Astrocyte (in vitro differentiated cells and primary cell): ENCODE results near the gene TPGS2. TPM values are rescaled to one million over a fixed set of nuclear protein-coding genes. Genes with fewer than 3 reads are reported as not detected.

Experiments used
- DNase-seq: peaks from one replicate; pipeline ENCODE4 v3.0.0-alpha.2; 2010; ENCODE audit warnings: low read depth
- FAIRE-seq: peaks from 2 replicates; lab custom pipeline; 2011; peaks lifted over from hg19 to GRCh38; lab: Jason Lieb, UNC
- H2AFZ ChIP-seq: 2 replicates; pipeline ENCODE4 v1.6.0; 2012; ENCODE audit warnings: low read depth, low read length, inconsistent platforms
- H3K27ac ChIP-seq: 2 replicates; pipeline ENCODE4 v1.5.1; 2011; ENCODE audit warnings: low read depth, low read length, inconsistent platforms
- H3K27me3 ChIP-seq: 2 replicates; pipeline ENCODE4 v1.6.0; 2011; ENCODE audit warnings: low read length, inconsistent platforms; ENCODE audit not compliant: insufficient read depth
- H3K36me3 ChIP-seq: 2 replicates; pipeline ENCODE4 v1.5.1; 2011; ENCODE audit warnings: low read length, inconsistent platforms; ENCODE audit not compliant: insufficient read depth
- H3K4me1 ChIP-seq: 2 replicates; pipeline ENCODE4 v1.5.1; 2011; ENCODE audit warnings: low read length, inconsistent platforms; ENCODE audit not compliant: insufficient read depth
- H3K4me2 ChIP-seq: 2 replicates; pipeline ENCODE4 v1.6.0; 2012; ENCODE audit warnings: low read length, inconsistent platforms
- H3K4me3 ChIP-seq: 2 replicates; pipeline ENCODE4 v1.5.1; 2011; ENCODE audit warnings: low read depth, mild to moderate bottlenecking, low read length, inconsistent platforms; ENCODE audit not compliant: insufficient read depth
- H3K79me2 ChIP-seq: 2 replicates; pipeline ENCODE4 v1.6.0; 2012; ENCODE audit warnings: mild to moderate bottlenecking, low read length, inconsistent platforms; ENCODE audit not compliant: insufficient read depth
- H3K9ac ChIP-seq: 2 replicates; pipeline ENCODE4 v1.6.0; 2012; ENCODE audit warnings: mild to moderate bottlenecking, low read length, inconsistent platforms
- H3K9me3 ChIP-seq: 2 replicates; pipeline ENCODE4 v1.5.1; 2012; ENCODE audit warnings: low read depth, mild to moderate bottlenecking, low read length, inconsistent platforms; ENCODE audit not compliant: insufficient read depth
- H4K20me1 ChIP-seq: 2 replicates; pipeline ENCODE4 v1.6.0; 2012; ENCODE audit warnings: low read length, inconsistent platforms; ENCODE audit not compliant: insufficient read depth
- H3K27ac Mint-ChIP-seq: one replicate; pipeline ENCODE4 v1.8.0; 2021; ENCODE audit warnings: mild to moderate bottlenecking, mixed read lengths; ENCODE audit not compliant: unreplicated experiment
- H3K27me3 Mint-ChIP-seq: one replicate; pipeline ENCODE4 v1.8.0; 2021; ENCODE audit warnings: low read depth, mixed read lengths; ENCODE audit not compliant: unreplicated experiment
- H3K36me3 Mint-ChIP-seq: one replicate; pipeline ENCODE4 v1.8.0; 2021; ENCODE audit warnings: low read depth, mixed read lengths; ENCODE audit not compliant: unreplicated experiment
- H3K4me1 Mint-ChIP-seq: one replicate; pipeline ENCODE4 v1.8.0; 2021; ENCODE audit warnings: low read depth, mixed read lengths; ENCODE audit not compliant: unreplicated experiment
- H3K4me3 Mint-ChIP-seq: one replicate; pipeline ENCODE4 v1.8.0; 2021; ENCODE audit warnings: mild to moderate bottlenecking, moderate library complexity, mixed read lengths; ENCODE audit not compliant: unreplicated experiment
- H3K9me3 Mint-ChIP-seq: one replicate; pipeline ENCODE4 v1.8.0; 2021; ENCODE audit warnings: mild to moderate bottlenecking, mixed read lengths; ENCODE audit not compliant: unreplicated experiment
- EZH2 ChIP-seq: IDR thresholded peaks from 2 replicates; pipeline ENCODE4 v1.6.1; 2012; ENCODE audit warnings: mild to moderate bottlenecking, low read length, inconsistent platforms; ENCODE audit not compliant: insufficient read depth
- total RNA-seq: library from RNA; stranded (reverse); gene quantifications from 2 replicates; pipeline ENCODE4 v1.2.1, GENCODE V29; 2021
- TF ChIP-seq, protein P1 (sequence below): IDR thresholded peaks from 2 replicates; pipeline ENCODE4 v1.5.1; 2011; ENCODE audit warnings: low read depth, mild to moderate bottlenecking, inconsistent platforms, low read length, moderate library complexity; ENCODE audit not compliant: insufficient read depth

TPGS2 gene
- total RNA-seq, 1 donor from 2014 or later = 138 TPM

GRCh38 chr18:36758623-36759022, 70.2 kb downstream of the TPGS2 start:
- H3K27me3 ChIP-seq = no peaks in the 10 kb centered on the region
- no peaks in the 10 kb centered on the region for H3K9me3 ChIP-seq
- FAIRE-seq (no peak), DNase-seq (no peak)
- no peak overlapping the region for H2AFZ ChIP-seq
- Mint-ChIP-seq H3K4me3 (no peak overlapping the region), H3K9me3 (no peaks in the 10 kb centered on the region), H3K36me3 (peaks cover 4% of the 10 kb centered on the region), H3K27me3 (peaks cover 5% of the 10 kb centered on the region), H3K4me1 (peaks cover 6% of the 10 kb centered on the region), H3K27ac (no peak overlapping the region)
- no peaks in the 10 kb centered on the region for H3K79me2 ChIP-seq
- no peak overlapping the region for H3K27ac ChIP-seq
- no peak overlapping the region for H3K4me3 ChIP-seq
- H3K4me2 ChIP-seq = no peak overlapping the region
- no peak overlapping the region for H3K9ac ChIP-seq
- TF ChIP-seq, protein P1, sequence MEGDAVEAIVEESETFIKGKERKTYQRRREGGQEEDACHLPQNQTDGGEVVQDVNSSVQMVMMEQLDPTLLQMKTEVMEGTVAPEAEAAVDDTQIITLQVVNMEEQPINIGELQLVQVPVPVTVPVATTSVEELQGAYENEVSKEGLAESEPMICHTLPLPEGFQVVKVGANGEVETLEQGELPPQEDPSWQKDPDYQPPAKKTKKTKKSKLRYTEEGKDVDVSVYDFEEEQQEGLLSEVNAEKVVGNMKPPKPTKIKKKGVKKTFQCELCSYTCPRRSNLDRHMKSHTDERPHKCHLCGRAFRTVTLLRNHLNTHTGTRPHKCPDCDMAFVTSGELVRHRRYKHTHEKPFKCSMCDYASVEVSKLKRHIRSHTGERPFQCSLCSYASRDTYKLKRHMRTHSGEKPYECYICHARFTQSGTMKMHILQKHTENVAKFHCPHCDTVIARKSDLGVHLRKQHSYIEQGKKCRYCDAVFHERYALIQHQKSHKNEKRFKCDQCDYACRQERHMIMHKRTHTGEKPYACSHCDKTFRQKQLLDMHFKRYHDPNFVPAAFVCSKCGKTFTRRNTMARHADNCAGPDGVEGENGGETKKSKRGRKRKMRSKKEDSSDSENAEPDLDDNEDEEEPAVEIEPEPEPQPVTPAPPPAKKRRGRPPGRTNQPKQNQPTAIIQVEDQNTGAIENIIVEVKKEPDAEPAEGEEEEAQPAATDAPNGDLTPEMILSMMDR = no peak
- no peak for TF ChIP-seq EZH2
- no peaks in the 10 kb centered on the region for H3K36me3 ChIP-seq
- no peaks in the 10 kb centered on the region for H4K20me1 ChIP-seq
- H3K4me1 ChIP-seq = peaks cover 13% of the 10 kb centered on the region

DNA sequence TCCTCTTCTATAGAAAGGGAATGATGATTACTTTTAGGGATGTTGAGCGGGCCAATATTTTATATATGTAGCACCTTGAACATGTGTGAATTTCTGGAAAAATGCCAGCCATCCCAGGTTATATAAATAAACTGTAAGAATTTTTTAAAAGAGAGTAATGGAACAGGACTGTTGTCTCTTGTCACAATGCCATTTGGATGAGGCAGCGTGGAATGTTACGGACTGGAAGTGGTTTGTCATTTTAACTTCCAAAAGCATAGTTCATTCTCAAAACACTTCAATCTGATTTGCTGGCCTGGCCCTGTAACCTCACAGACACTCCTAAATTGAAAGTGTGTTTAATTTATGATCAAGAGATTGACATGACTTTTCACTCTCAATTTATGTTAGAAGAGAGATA, 70.8 kb downstream of the TPGS2 start:
- Histone ChIP-seq H3K79me2 (no peaks in the 10 kb centered on the region), H3K27ac (no peak overlapping the region), H3K4me3 (no peak overlapping the region), H3K9me3 (no peaks in the 10 kb centered on the region), H3K4me1 (peaks cover 13% of the 10 kb centered on the region), H3K4me2 (no peak overlapping the region), H3K36me3 (no peaks in the 10 kb centered on the region), H2AFZ (no peak overlapping the region), H4K20me1 (no peaks in the 10 kb centered on the region), H3K9ac (no peak overlapping the region), H3K27me3 (no peaks in the 10 kb centered on the region)
- Mint-ChIP-seq H3K36me3 (peaks cover 4% of the 10 kb centered on the region), H3K27me3 (peaks cover 5% of the 10 kb centered on the region), H3K4me1 (peaks cover 6% of the 10 kb centered on the region), H3K27ac (no peak overlapping the region), H3K9me3 (no peaks in the 10 kb centered on the region), H3K4me3 (no peak overlapping the region)
- no peak for TF ChIP-seq EZH2
- peak; percentile 35 for DNase-seq
- no peak for FAIRE-seq

- Mint-ChIP-seq H3K4me3 (no peak overlapping the region), H3K36me3 (peaks cover 4% of the 10 kb centered on the region), H3K4me1 (peaks cover 7% of the 10 kb centered on the region), H3K9me3 (no peaks in the 10 kb centered on the region), H3K27me3 (peaks cover 5% of the 10 kb centered on the region), H3K27ac (no peak overlapping the region)
- no peaks in the 10 kb centered on the region for H3K27me3 ChIP-seq
- no peak overlapping the region for H3K9ac ChIP-seq
- H3K4me1 ChIP-seq = peaks cover 11% of the 10 kb centered on the region
- peak; percentile 56 for FAIRE-seq
- H2AFZ ChIP-seq = no peak overlapping the region
- no peaks in the 10 kb centered on the region for H3K36me3 ChIP-seq
- TF ChIP-seq, protein P1 = peak; percentile 72
- TF ChIP-seq EZH2 = no peak
- no peak overlapping the region for H3K4me2 ChIP-seq
- H3K27ac ChIP-seq = no peak overlapping the region
- no peaks in the 10 kb centered on the region for H3K9me3 ChIP-seq
- no peaks in the 10 kb centered on the region for H4K20me1 ChIP-seq
- H3K4me3 ChIP-seq = no peak overlapping the region
- no peaks in the 10 kb centered on the region for H3K79me2 ChIP-seq
- DNase-seq = peak; percentile 46
Measured at GRCh38 chr18:36757081-36757480, 71.7 kb downstream of the TPGS2 start.
